Measurements from ENCODE around the gene ACOT4.
A peak's percentile ranks its signal among the peaks of the same experiment; 100 is the strongest.
"Not testable (repeated sequence)": the region's sequence is repeated elsewhere in the genome, so short reads cannot be mapped to it uniquely, and the experiment has no call there.

The ACOT4 gene

DNA sequence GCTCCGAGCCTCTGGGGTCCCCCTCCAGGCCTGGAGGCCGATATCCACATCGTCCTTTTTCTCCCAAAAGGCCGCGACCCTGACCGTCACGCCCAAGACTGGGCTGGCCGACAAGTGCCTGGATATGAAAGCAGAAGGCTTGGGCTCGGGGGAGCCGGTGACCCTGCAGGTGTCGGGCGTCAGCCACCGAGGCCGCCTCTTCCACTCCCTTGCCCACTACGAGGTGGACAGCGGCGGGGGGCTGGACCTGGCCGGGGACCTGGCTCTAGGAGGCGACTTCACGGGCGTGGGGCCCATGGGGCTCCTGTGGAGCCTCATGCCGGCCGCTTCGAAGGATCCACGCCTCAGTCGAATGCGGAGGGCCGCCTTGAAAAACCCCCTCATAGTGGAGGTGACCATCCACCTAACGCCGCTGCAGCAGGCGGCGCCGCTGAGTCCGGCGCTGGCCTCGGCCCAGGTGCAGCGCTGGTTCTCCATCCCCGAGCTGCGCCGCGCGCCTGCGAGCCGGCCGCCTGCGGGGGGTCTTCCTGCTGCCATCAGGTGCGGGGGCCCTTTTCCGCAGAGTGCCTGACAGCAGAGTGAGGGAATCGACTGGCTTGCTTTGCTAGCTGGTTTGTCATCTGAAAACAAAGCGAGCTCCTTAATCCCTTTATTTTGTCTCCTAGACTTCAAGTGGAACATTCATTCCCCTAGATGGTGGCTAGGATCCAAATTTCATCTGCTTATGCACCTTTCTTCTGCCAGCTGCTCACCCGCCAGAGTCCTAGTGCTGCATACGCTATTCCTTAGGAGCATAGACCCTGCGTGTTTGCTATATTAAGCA, 42.5 kb downstream of the ACOT4 start:
- DNase-seq: peak; percentile 60

DNA sequence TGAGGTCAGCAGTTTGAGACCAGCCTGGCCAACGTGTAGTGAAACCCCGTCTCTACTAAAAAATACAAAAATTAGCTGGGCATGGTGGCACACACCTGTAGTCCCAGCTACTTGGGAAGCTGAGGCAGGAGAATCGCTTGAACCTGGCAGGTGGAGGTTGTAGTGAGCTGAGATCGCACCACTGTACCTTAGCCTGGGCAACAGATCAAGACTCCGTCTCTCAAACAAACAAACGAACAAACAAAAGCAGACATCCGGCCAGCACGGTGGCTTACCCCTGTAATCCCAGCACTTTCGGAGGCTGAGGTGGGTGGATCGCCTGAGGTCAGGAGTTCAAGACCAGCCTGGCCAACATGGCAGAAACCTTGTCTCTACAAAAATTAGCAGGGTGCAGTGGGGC, 44.7 kb downstream of the ACOT4 start:
- DNase-seq: not testable (repeated sequence)

DNA sequence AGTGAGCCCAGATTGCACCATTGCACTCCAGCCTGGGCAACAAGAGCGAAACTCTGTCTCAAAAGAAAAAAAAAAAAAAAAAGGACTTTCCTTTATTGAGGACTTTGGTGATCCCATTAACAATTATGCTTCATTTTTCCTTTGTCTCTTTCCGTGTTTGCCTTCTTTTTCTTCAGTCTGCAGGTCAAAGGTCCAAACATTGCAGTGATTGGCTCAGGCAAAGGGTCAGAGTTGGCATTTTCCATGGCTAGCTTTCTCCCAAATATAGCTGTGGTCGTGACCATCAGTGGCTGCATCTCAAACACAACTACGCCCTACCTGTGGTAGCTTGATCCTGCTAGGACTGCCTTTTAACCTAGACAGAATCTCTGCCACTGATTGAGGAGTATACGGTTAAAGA, 46.2 kb downstream of the ACOT4 start:
- DNase-seq: no peak

DNA sequence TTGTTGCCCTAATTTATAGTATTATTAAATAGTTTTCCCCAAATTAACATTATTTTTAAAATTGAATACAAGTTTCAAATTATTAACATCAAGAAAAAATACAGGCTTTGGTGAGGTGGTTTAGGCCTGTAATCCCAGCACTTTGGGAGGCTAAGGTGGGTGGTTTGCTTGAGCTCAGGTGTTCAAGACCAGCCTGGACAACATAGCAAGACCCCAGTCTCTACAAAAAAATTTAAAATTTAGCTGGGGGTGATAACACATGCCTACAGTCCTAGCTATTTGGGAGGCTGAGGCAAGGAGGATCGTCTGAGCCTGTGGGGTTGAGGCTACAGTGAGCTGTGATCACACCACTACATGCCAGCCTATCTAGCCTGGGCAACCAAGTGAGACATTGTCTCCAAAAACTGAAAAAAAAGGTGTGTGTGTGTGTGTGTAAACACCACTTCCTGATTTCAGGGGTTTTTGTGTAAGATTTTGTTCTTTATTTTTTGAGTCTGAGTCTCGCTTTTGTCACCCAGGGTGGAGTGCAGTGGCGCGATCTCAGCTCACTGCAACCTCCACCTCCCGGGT, 49.2 kb downstream of the ACOT4 start:
- DNase-seq: no peak

DNA sequence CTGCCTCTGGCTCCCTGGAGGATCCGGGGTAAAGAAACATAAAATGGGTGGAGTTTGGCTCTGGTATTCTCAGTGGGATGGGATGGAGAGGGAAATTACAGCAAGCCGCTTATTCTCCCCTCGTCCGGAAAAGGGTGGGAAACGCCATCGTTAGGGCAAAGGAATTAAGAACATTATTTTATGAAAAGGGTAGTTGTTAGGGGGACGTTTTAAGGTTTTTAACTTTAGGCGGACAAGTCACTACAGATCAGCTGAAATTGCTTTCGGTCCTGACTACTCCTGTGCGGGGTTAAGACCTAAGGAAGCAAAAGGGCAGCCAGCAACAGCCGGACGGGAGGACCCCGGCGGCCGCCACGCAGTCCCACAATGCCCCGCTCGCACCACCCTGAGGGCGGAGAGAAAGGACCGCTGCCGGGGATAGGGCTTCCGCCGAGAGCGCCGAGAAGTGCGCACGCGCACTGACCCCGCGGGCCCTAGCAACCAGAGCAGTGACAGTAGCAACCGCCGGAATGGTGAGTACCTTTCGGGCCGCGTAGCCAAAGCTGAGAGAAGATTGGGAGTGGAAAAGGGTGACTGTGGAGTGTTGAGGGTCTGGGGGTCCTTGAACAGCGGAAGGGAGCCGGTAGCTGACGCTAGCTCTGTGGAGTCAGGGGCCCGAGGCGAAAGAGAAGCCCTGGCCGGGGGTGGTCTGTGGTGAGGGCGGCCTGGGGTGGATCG, 53.0 kb downstream of the ACOT4 start, which contains the start of gene DNAL1:
DNAL1 (plus strand) TSS at position 456 of the 717 bp plus-strand sequence; CDS start at position 510, 54 bp downstream.
- peak; percentile 95 for DNase-seq

DNA sequence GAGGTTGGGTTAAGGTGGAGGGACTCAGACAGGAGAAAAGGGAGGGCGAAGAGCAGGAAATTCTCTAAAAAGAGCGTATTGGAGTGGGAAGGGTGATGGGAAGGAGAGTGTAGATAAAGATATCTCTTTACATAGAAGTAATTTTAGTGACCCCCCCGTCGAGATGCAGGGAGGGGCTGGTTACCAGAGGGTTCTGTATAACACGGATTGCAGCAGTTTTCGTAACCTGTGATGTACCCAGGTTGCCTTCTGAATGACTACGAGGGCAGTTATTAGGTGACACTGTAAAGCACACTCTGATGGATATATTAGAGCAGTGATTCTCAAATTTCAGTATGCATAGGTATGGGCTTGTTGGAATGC, 53.6 kb downstream of the ACOT4 start:
- DNase-seq: no peak

All from left hindlimb (tissue), 1 donor.